Suprapubic skin (tissue), 4 donors: ENCODE results near the gene COL8A1. TPM values are rescaled to one million over a fixed set of nuclear protein-coding genes. Genes with fewer than 3 reads are reported as not detected.

Experiments
- DNase-seq, 2 donors: peaks; one replicate each; pipeline ENCODE4 v3.0.0-alpha.2; 2019; ENCODE audit warnings: low spot score in 2 of 2
- H3K27ac ChIP-seq: fragments of 200-600 bp; sonication (generic); one replicate; pipeline ENCODE4 v1.5.1; 2019
- H3K27me3 ChIP-seq: fragments of 200-600 bp; sonication (generic); one replicate; pipeline ENCODE4 v1.5.1; 2019
- H3K36me3 ChIP-seq: fragments of 200-600 bp; sonication (generic); one replicate; pipeline ENCODE4 v1.5.1; 2019
- H3K4me1 ChIP-seq: fragments of 200-600 bp; sonication (generic); one replicate; pipeline ENCODE4 v1.5.1; 2019
- H3K4me3 ChIP-seq: fragments of 200-600 bp; sonication (generic); one replicate; pipeline ENCODE4 v1.5.1; 2019; ENCODE audit warnings: mild to moderate bottlenecking
- H3K9me3 ChIP-seq: fragments of 200-600 bp; sonication (generic); one replicate; pipeline ENCODE4 v1.5.1; 2019
- CTCF ChIP-seq, 2 donors: fragments of 200-600 bp in 1 of 2; fragments of 450-650 bp in 1 of 2; sonication (generic) in 1 of 2; IDR thresholded peaks; one replicate each; pipeline ENCODE4 v1.5.1; 2016 to 2019; ENCODE audit warnings: antibody characterized with exemption in 2 of 2, mild to moderate bottlenecking in 1 of 2, moderate library complexity in 1 of 2
- EP300 ChIP-seq: sonication (generic); formaldehyde crosslinking; IDR thresholded peaks from one replicate; pipeline ENCODE4 v1.6.1; 2017; ENCODE audit warnings: antibody characterized with exemption
- POLR2A ChIP-seq, 2 donors: fragments of 450-650 bp; IDR thresholded peaks; one replicate each; pipeline ENCODE4 v1.6.1; 2017; ENCODE audit warnings: antibody characterized with exemption in 2 of 2, mild to moderate bottlenecking in 2 of 2, moderate library complexity in 2 of 2
- POLR2AphosphoS5 ChIP-seq, 3 donors: sonication (generic); formaldehyde crosslinking; IDR thresholded peaks; one replicate each; pipeline ENCODE4 v1.6.1; 2017; ENCODE audit warnings: antibody characterized with exemption in 3 of 3
- WGBS: methylation state at CpG from one replicate; pipeline ENCODE4 v1.1.5; 2018; 5-methylcytosine and 5-hydroxymethylcytosine counted together
- total RNA-seq, 4 donors: library from RNA; depleted of rRNA; stranded (reverse); fragments of >200 nt; gene quantifications; one replicate each; pipeline ENCODE4 v1.1.0, GENCODE V29; 2016

COL8A1 gene
- total RNA-seq, 4 donors from 2014 or later = 3.2 to 14.9 (median 5.6) TPM

DNA sequence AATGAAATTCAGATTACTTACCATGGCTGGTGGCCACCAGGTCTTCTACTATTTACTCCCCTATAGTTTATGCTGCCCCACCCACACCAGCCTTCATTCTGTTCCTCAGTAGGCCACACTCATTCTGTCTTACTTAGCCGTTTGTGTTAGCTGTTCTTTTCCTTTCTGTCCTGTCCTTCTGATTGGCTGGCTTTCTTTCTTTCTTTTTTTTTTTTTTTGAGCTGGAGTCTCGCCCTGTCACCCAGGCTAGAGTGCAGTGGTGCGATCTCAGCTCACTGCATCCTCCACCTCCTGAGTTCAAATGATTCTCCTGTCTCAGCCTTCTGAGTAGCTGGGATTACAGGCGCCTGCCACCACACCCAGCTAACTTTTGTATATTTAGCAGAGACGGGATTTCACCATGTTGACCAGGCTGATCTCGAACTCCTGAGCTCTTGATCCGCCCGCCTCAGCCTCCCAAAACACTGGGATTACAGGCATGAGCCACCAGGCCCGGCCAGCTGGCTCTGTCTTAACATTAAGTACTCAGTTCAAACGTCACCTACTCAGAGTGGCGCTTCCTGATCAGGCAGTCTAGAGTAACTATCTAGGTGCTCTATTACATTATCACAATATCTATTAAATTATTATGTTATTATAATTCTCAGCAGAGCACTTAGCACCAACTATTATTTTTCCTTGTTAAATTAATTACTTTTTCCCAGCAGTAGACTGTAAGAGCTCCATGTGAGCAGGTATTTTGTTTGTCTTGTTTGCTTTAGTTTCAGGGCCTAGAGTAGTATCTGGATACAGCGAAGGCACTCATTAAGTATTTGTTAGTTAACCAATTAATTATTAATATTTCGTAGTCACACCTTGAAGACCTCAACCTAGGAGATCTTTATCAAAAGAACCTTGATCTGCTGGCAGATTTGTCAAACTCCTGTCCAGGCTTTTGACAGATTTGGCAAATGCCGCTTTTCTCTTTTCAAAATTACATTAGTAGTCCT lies 185.6 kb downstream of the COL8A1 start:
- Histone ChIP-seq H3K36me3 (no peaks in the 10 kb centered on the region), H3K27ac (no peak overlapping the region), H3K9me3 (no peaks in the 10 kb centered on the region), H3K4me3 (no peak overlapping the region), H3K27me3 (no peaks in the 10 kb centered on the region), H3K4me1 (peaks cover 6% of the 10 kb centered on the region)
- no peak for DNase-seq
- TF ChIP-seq CTCF (IDR thresholded peaks at IDR 0.05) = no peak
- 65% methylated on average over 14 of the region's 14 CpGs for WGBS

DNA sequence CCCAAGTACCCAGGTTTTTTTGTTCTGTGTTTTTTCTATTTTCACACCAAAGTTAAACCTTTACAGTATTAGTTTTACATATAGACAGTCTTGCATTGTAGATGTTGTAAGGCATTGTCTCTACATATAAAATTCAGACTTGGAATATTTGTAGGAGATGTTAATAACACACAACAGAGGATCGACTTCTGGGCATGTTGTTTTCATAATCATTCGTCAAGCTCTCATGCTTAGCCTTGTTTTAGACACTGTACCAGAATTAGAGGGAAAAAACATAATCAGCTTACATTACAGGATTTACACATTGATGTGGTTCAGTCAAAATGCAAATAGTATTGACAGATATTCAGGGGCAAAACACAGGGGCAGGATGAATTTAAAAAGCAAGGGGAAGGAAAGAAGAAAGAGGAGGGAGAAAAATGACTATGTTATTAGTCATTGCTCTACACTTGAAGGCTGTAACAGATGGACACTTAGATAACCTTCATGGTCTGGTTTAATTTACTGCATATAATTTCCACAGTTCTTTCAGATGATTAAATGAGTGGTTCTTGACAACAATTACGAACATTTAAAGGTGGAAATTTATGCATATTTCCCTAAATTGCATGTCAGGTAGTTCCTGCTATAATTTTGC lies 186.7 kb downstream of the COL8A1 start:
- TF ChIP-seq POLR2AphosphoS5 (IDR thresholded peaks at IDR 0.05) (no peak), CTCF (IDR thresholded peaks at IDR 0.05) (no peak), POLR2A (IDR thresholded peaks at IDR 0.05) (no peak), EP300 (no peak)
- 50% methylated on average over 3 of the region's 3 CpGs for WGBS
- Histone ChIP-seq H3K4me3 (no peak overlapping the region), H3K9me3 (no peaks in the 10 kb centered on the region), H3K27ac (no peak overlapping the region), H3K27me3 (no peaks in the 10 kb centered on the region), H3K4me1 (peaks cover 5% of the 10 kb centered on the region), H3K36me3 (no peaks in the 10 kb centered on the region)
- DNase-seq = no peak

DNA sequence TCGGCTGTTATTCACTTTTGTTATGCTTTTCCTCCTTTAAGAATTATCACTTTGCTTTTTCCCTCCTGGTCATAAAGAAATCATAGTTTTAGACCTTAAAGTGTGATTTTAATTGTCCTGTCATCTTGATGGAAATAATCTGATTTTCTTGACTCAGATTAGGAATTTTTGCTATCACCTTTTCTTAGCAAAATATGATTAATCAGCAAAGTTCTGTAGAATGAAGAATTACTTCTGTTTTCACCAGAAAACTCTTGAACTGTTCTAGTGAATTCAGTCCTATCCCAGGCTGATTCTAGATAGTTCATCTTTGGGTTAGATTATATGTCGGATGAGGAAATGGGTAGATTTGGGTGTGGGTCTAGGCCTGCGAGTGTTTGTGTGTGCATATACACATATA lies 191.4 kb downstream of the COL8A1 start:
- TF ChIP-seq POLR2A (IDR thresholded peaks at IDR 0.05) (no peak), CTCF (IDR thresholded peaks at IDR 0.05) (no peak), EP300 (no peak), POLR2AphosphoS5 (IDR thresholded peaks at IDR 0.05) (no peak)
- Histone ChIP-seq H3K4me1 (peaks cover 7% of the 10 kb centered on the region), H3K9me3 (no peaks in the 10 kb centered on the region), H3K36me3 (no peaks in the 10 kb centered on the region), H3K27ac (no peak overlapping the region), H3K27me3 (no peaks in the 10 kb centered on the region), H3K4me3 (no peak overlapping the region)
- 96% methylated on average over 3 of the region's 3 CpGs for WGBS
- no peak for DNase-seq

GRCh38 chr3:99833617-99834205 lies 195.3 kb downstream of the COL8A1 start:
- no peak overlapping the region for H3K4me3 ChIP-seq
- DNase-seq = no peak
- H3K27ac ChIP-seq = no peak overlapping the region

More at GRCh38 chr3:99833617-99834205, 195.3 kb downstream of the COL8A1 start:
- no peak for TF ChIP-seq POLR2A (IDR thresholded peaks at IDR 0.05)
- TF ChIP-seq CTCF (IDR thresholded peaks at IDR 0.05) = no peak
- TF ChIP-seq POLR2AphosphoS5 (IDR thresholded peaks at IDR 0.05) = no peak
- no peak for TF ChIP-seq EP300
- H3K9me3 ChIP-seq = no peaks in the 10 kb centered on the region
- H3K4me1 ChIP-seq = peaks cover 2% of the 10 kb centered on the region
- H3K36me3 ChIP-seq = no peaks in the 10 kb centered on the region
- no peaks in the 10 kb centered on the region for H3K27me3 ChIP-seq
- WGBS = 73% methylated on average over 4 of the region's 4 CpGs
